GM19372 (cell line): Measurements from ENCODE around the gene SLC5A12.

Experiments used
- ATAC-seq: cut with Tn5 transposase; IDR thresholded peaks from one replicate; pipeline ENCODE4 v1.9.1; 2021; ENCODE audit warnings: mild to moderate bottlenecking, low read depth, moderate library complexity; ENCODE audit not compliant: unreplicated experiment

The SLC5A12 gene

GRCh38 chr11:26721948-26722475, at the start of gene SLC5A12:
Gene SLC5A12 (minus strand): TSS chr11:26722060. CDS start chr11:26721714, 346 bp downstream.
- no peak for ATAC-seq

DNA sequence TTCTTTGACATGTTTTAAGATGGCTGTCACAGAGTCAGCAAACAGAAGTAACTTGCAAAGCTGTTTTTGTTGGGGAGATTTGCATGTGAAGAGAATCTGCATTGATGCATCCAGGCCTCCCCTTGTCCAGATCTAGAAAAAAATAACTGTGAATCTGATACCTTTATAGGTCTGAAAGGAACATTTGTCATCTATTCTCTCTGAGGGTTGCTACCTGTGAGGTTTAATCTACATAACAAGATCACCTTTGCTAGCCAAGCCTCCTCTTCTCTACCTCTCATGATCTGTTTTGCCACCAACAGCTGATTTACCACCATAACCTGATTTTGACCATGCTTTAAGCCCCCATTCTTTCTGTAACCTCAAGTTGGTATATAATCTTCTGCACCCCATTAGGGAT, 47.2 kb upstream of the SLC5A12 start:
- no peak for ATAC-seq

- no peak for ATAC-seq
Observed at GRCh38 chr11:26767060-26767459, 45.2 kb upstream of the SLC5A12 start.

DNA sequence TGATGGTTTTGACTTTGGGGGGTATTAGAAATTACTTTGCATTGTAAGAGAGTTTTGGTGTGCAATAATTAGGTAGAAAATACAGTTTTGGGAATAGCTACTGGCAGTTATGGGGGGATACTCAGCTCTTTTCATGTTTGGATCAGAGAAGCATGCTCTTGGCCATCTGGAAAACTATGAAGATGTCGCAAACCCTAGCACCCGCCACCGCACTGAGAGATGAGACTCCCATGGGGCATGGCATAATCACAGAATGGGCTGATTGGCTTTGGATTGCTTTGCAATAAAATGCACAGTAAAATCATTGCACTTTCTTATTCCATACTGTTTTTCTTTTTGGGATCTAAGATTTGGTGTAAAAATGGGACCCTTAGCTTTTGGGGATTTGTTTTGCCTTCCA, 43.5 kb upstream of the SLC5A12 start:
- no peak for ATAC-seq

DNA sequence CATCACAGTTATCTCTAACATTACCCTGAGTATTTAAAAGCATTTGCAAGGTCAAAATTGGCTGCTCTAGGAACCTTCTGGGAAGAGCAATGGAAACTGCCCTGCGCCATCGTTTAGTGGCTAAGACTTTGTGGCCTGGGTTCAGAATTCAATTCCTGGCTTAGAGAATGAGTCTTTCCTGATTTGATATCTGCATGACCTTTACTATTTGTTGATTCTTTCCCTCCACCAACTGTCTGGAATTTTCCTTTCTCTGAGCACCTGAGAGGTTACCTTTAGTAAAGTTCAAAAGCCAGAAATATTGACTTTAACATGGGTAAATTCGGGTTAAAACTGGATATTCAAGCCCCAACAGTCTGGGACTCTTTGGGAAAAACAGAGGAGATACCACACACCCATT, 43.0 kb upstream of the SLC5A12 start:
- ATAC-seq, result no peak

DNA sequence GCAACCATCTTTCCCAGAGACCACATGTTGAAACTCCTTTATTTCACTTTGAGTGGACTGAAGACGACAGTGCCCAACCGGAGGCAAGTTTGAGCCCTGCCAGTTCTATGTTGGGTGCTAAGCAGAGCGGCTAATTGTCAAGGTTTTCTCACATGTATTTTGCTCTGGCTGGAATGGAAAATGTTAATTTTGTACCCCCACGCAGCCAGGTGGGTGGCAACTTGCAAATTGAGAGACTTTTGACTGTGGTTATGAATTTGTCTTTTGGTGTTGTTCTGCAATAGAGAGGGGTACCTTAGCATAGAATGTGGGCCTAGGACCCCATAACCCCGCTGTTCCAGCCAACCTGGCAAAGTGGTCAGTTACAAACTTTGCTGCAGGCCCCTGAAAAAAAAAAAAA, 42.5 kb upstream of the SLC5A12 start:
- no peak for ATAC-seq

- ATAC-seq, result no peak
Observed at GRCh38 chr11:26762089-26762488, 40.2 kb upstream of the SLC5A12 start.

DNA sequence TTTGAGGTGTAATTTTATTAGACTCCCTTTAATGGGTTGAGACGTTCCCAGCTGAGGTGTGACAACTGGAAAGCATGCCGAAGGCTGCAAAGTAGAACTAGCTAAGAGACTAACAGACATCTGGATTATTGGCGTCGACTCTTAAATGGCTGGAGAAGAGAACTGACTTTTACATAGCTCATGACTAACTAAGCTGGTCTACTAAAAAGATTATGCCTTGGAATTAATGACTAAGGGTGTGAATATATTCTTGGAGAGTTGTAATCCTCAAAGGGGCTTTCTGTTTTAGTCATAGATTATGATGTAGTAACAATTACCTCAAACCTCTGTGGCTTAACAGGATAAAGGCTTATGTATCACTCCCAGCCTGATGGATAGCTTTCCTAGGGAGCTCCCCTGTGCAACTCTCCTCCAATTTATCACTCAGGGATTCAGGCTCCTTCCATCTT, 39.5 kb upstream of the SLC5A12 start:
- ATAC-seq, result no peak

- no peak for ATAC-seq
Observed at GRCh38 chr11:26757995-26758394, 36.1 kb upstream of the SLC5A12 start.

- ATAC-seq, result no peak
Observed at GRCh38 chr11:26755762-26756161, 33.9 kb upstream of the SLC5A12 start.

DNA sequence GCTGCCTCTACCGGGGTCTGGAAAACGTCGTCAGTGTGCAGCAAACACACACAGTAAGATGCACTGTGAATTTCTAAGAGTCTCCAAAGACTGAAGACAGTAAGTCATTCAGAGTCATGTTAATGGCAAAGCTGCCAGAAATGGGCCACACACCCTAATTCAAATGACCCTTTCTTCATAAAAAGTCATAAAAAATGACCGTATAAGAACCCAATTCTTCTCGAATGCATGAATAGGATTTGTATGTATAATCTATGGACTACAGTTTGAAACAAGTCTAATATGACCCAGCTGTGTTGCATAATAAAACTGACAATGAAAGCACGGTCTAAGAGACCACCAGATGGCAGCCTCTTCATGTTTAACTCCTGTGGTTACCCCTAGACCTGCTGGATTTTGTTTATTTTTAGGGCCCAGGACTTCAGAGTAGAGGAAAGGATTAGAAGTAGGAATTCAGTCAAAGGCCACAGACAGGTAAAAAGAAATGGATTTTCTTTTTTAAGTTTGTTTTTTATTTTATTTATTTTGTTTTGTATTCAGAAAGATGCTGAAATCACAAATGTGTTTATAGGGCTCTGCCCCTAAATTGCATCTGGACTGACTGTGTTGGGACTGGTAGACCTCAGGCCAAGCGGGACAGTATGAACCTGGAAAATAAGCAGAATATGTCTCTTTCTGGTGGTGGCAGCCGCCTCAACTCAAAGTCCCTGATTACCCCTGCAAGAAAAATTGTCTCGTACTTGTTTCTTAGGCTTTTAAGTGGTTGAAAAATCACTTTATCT, 32.1 kb upstream of the SLC5A12 start:
- no peak for ATAC-seq

GRCh38 chr11:26749927-26750326, 28.1 kb upstream of the SLC5A12 start:
- no peak for ATAC-seq

- ATAC-seq, result no peak
Observed at GRCh38 chr11:26743622-26744021, 21.8 kb upstream of the SLC5A12 start.

DNA sequence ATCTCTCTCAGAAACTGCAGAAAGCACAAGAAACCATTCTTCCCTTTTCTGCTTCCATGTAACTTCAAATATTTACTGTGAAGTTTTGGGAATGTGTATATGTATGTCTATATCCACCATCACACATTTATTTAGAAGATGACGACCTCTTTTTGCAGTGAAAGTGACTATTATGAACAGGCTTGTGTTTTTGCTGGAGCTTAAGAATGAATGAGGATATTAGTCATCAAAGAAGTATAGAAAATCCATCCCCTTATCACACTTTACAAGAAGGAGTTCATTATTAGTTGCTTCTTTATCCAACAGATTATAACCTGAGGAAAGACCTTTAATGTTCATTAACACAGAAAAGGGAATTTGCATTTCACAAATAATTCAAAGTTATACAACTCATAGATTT, 21.1 kb upstream of the SLC5A12 start:
- ATAC-seq, result no peak

DNA sequence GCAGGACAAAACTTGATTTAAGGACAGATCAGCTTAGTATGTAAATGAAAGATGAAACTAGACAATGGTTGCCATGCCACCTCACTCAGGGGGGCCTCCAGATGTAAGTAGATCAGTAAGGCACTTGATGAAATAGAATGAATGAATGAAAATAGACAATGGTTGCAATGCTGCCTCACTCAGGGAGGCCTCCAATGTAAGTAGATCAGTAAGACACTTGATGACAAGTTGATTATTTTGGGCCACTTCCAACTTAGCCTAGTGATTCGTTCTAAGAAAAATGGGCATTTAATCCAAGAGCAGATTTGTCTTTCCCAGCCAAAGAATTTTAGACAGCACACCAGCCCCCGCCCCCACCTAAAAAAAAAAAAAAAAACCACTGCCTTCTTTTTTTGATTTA, 19.2 kb upstream of the SLC5A12 start:
- no peak for ATAC-seq

DNA sequence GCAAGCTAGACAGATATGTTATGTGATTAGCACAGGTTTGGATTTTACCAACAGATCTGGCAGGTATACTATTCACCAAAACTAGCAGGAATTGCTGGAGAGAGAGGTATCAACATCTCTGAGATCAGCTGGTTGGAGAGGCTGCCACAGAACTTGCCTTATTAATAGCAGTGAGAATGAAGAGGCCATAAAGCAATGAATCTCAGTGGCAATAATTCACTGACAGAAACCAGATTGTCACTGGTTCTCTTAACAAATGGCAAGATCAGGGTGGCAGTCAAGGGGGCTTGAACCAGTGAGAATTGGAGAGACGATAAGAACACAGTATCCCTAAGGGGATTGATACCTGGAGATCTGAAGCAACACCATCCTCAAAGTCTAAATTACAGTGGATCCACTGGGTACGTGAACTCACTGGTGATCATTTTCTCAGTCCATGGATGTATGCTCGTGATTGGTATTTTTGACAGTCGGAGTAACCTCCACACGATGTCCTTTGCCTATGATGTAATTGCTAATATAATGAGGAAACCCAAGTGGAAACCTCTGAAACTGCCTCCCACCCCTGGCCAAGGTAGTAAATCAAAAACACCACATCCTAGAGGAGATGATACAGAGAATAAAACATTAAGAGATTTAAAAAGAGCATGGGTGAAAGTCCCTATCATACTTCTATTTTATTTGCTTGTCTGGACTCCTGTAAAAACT, 17.7 kb upstream of the SLC5A12 start:
- ATAC-seq, result no peak

- no peak for ATAC-seq
Observed at GRCh38 chr11:26734691-26735090, 12.8 kb upstream of the SLC5A12 start.

- ATAC-seq, result no peak
Observed at GRCh38 chr11:26731084-26731456, 9.2 kb upstream of the SLC5A12 start.

- no peak for ATAC-seq
Observed at GRCh38 chr11:26730414-26731083, 8.7 kb upstream of the SLC5A12 start.

DNA sequence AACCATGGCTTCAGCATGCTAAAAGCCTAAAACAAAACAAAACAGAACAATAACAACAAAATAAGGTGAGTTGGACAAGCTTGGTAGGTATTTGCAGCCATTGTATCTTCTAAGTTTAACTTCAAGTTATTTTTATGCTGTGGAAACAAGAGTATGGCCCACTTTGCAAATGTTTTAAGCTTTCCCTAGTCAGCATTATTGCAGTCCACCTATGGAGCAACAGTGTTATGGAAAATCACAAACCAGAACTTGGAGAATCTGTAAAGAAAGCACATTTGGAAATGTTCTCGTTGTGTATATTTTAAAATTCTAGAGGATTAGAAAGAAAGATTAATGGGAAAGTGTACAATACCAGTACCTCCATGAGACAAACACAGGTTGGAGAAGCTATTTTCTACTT, 7.4 kb upstream of the SLC5A12 start:
- ATAC-seq, result no peak

GRCh38 chr11:26726960-26727359, 5.1 kb upstream of the SLC5A12 start:
- no peak for ATAC-seq
